ENCODE results near the gene SFMBT2. TPM values are rescaled to one million over a fixed set of nuclear protein-coding genes. Genes with fewer than 3 reads are reported as not detected.
"Not testable (repeated sequence)": the region's sequence is repeated elsewhere in the genome, so short reads cannot be mapped to it uniquely, and the experiment has no call there.

Gene SFMBT2
- total RNA-seq, 1 donor from 2014 or later: 11.0 TPM

DNA sequence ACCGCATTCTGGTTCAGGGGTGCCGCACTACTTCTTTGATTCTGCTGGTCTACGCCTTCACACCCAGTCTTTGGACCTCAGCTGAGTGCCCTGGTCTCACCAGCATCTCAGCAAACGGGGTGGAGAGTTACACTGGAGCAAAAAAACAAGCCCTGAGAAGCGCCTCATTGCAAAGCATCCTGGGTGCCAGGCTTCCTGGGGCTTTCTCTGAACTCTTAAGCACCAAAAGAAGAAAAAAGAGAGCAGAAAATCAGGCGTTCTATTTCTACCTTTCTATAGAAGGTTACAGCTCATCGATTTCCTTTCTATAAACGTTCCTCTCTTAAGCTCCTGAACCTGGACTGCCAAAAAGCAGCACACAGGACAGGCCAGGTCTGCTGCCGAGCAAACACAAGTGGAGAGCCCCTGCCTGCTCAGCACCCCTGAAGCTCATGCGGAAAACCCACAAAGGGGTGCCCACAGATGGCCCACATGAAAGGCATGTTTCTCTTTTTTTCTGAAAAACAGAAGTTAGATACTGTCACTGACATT lies 217.9 kb downstream of the SFMBT2 start:
- Histone ChIP-seq H3K4me3 (no peak overlapping the region), H3K27me3 (ENCODE audit: low read depth) (no peaks in the 10 kb centered on the region), H3K4me1 (peaks cover 24% of the 10 kb centered on the region), H3K9me3 (replicated peaks) (peaks cover 12% of the 10 kb centered on the region), H3K27ac (replicated peaks) (no peak overlapping the region), H3K36me3 (peaks cover 71% of the 10 kb centered on the region)
- no peak for DNase-seq
- intact Hi-C loops (cut with micrococcal nuclease): no loop called here
- TF ChIP-seq, protein P1, sequence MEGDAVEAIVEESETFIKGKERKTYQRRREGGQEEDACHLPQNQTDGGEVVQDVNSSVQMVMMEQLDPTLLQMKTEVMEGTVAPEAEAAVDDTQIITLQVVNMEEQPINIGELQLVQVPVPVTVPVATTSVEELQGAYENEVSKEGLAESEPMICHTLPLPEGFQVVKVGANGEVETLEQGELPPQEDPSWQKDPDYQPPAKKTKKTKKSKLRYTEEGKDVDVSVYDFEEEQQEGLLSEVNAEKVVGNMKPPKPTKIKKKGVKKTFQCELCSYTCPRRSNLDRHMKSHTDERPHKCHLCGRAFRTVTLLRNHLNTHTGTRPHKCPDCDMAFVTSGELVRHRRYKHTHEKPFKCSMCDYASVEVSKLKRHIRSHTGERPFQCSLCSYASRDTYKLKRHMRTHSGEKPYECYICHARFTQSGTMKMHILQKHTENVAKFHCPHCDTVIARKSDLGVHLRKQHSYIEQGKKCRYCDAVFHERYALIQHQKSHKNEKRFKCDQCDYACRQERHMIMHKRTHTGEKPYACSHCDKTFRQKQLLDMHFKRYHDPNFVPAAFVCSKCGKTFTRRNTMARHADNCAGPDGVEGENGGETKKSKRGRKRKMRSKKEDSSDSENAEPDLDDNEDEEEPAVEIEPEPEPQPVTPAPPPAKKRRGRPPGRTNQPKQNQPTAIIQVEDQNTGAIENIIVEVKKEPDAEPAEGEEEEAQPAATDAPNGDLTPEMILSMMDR (IDR thresholded peaks at IDR 0.05; ENCODE audit: borderline replicate concordance): no peak

GRCh38 chr10:7192061-7192460 lies 218.8 kb downstream of the SFMBT2 start:
- peaks cover 12% of the 10 kb centered on the region for H3K9me3 ChIP-seq (replicated peaks)
- peaks cover 63% of the 10 kb centered on the region for H3K36me3 ChIP-seq
- TF ChIP-seq, protein P1 (IDR thresholded peaks at IDR 0.05; ENCODE audit: borderline replicate concordance): no peak
- no peak overlapping the region for H3K27ac ChIP-seq (replicated peaks)
- no peak overlapping the region for H3K4me3 ChIP-seq
- no peak for DNase-seq
- intact Hi-C loops (cut with micrococcal nuclease): no loop called here
- H3K4me1 ChIP-seq: peaks cover 24% of the 10 kb centered on the region
- H3K27me3 ChIP-seq (ENCODE audit: low read depth): no peaks in the 10 kb centered on the region

DNA sequence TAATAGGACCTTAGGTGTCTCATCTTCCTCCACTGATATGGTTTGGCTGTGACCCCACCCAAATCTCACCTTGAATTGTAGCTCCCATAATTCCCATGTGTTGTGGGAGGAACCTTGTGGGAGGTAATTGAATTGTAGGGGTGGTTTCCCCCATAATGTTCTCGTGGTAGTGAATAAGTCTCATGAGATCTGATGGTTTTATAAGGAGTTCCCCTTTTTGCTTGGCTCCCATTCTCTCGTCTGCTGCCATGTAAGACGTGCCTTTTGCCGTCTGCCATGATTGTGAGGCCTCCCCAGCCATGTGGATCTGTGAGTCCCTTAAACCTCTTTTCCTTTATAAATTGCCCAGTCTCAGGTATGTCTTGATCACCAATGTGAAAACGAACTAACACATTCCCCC lies 220.1 kb downstream of the SFMBT2 start:
- intact Hi-C loops (cut with micrococcal nuclease); H3K4me3 ChIP-seq; H3K9me3 ChIP-seq (replicated peaks); H3K27me3 ChIP-seq (ENCODE audit: low read depth); H3K27ac ChIP-seq (replicated peaks); DNase-seq: not testable (repeated sequence)
- H3K36me3 ChIP-seq: peaks cover 58% of the 10 kb centered on the region
- peaks cover 13% of the 10 kb centered on the region for H3K4me1 ChIP-seq

DNA sequence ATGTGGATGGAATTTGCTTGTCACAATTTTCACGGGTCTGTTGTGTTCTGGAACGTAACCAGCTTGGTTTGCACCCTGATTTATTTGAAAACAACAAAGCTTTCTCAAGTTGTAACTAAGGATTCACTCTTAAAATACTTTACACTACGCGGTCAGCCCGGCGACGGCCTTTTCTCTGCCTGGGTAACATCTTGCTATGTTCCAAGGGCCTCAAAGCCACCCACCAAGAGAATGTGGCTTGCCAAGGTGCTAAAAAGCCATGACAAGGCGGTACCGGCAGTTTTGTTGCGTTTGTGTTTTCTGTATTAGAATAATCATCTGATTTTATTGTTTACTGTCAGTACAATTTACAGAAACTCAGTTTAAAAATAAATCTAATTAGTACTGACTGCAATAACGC lies 220.9 kb downstream of the SFMBT2 start:
- H3K9me3 ChIP-seq (replicated peaks): peaks cover 1% of the 10 kb centered on the region
- no peak overlapping the region for H3K27ac ChIP-seq (replicated peaks)
- no peak for DNase-seq
- no peak overlapping the region for H3K4me3 ChIP-seq
- H3K36me3 ChIP-seq: peaks cover 52% of the 10 kb centered on the region
- no peaks in the 10 kb centered on the region for H3K27me3 ChIP-seq (ENCODE audit: low read depth)
- intact Hi-C loops (cut with micrococcal nuclease): no loop called here
- H3K4me1 ChIP-seq: peaks cover 8% of the 10 kb centered on the region
- TF ChIP-seq, protein P1 (IDR thresholded peaks at IDR 0.05; ENCODE audit: borderline replicate concordance): no peak

DNA sequence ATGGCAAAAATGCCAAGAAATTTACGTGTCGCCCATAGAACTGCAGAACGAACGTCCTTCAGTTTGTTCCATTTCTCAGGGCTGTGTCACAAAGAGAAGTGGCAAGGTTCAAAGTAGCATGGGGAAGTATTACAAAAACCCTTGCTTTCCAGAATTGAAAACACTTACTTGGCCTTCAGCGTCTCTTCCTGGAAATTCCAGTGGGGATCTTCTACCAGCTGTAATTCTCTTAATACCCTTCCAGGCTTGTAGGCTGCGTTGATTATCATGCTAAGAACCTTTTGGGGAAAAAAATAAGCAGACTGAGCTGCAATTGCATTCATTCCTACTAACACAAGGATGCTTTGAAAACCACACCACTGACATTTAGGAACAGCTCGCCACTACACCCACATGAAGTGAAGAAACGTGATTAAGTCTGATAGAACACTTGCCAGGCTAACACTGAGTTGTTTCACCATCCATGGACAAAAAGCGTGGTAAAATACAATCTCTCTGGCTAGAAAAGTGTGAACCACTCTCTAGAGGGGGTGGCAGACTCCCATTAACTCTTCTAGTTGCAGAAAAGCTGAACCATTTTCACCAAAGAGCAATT lies 222.3 kb downstream of the SFMBT2 start:
- no peaks in the 10 kb centered on the region for H3K9me3 ChIP-seq (replicated peaks)
- DNase-seq: no peak
- H3K4me1 ChIP-seq: no peaks in the 10 kb centered on the region
- H3K27me3 ChIP-seq (ENCODE audit: low read depth): no peaks in the 10 kb centered on the region
- no peak overlapping the region for H3K27ac ChIP-seq (replicated peaks)
- H3K4me3 ChIP-seq: no peak overlapping the region
- intact Hi-C loops (cut with micrococcal nuclease): no loop called here
- TF ChIP-seq, protein P1 (IDR thresholded peaks at IDR 0.05; ENCODE audit: borderline replicate concordance): no peak
- peaks cover 51% of the 10 kb centered on the region for H3K36me3 ChIP-seq

- Histone ChIP-seq H3K27ac (replicated peaks) (no peak overlapping the region), H3K9me3 (replicated peaks) (no peaks in the 10 kb centered on the region), H3K4me1 (no peaks in the 10 kb centered on the region), H3K36me3 (peaks cover 40% of the 10 kb centered on the region), H3K4me3 (no peak overlapping the region), H3K27me3 (ENCODE audit: low read depth) (no peaks in the 10 kb centered on the region)
- DNase-seq: no peak
- TF ChIP-seq, protein P1 (IDR thresholded peaks at IDR 0.05; ENCODE audit: borderline replicate concordance): no peak
- intact Hi-C loops (cut with micrococcal nuclease): no loop called here
These were observed 224.3 kb downstream of the SFMBT2 start for GRCh38 chr10:7186387-7187018.

Data from left ventricle myocardium inferior (tissue), 1 donor.